Fibroblast of lung (primary cell): ENCODE measurements around the gene BUD31.

ENCODE experiments used
- EZH2 ChIP-seq: IDR thresholded peaks from 2 replicates; pipeline ENCODE4 v1.5.1; 2012; ENCODE audit warnings: low read length, control low read depth, mild to moderate bottlenecking; ENCODE audit errors: missing control alignments
- TF ChIP-seq, protein P1 (sequence below), 2 donors: IDR thresholded peaks in 1 of 2; conservative IDR thresholded peaks in 1 of 2; 1 replicate in 1 of 2; 2 replicates in 1 of 2; pipeline ENCODE4 v1.5.1; 2011 to 2012; ENCODE audit warnings: low read length in 2 of 2, control low read depth in 1 of 2, inconsistent platforms in 1 of 2, low read depth in 1 of 2, mild to moderate bottlenecking in 1 of 2

DNA sequence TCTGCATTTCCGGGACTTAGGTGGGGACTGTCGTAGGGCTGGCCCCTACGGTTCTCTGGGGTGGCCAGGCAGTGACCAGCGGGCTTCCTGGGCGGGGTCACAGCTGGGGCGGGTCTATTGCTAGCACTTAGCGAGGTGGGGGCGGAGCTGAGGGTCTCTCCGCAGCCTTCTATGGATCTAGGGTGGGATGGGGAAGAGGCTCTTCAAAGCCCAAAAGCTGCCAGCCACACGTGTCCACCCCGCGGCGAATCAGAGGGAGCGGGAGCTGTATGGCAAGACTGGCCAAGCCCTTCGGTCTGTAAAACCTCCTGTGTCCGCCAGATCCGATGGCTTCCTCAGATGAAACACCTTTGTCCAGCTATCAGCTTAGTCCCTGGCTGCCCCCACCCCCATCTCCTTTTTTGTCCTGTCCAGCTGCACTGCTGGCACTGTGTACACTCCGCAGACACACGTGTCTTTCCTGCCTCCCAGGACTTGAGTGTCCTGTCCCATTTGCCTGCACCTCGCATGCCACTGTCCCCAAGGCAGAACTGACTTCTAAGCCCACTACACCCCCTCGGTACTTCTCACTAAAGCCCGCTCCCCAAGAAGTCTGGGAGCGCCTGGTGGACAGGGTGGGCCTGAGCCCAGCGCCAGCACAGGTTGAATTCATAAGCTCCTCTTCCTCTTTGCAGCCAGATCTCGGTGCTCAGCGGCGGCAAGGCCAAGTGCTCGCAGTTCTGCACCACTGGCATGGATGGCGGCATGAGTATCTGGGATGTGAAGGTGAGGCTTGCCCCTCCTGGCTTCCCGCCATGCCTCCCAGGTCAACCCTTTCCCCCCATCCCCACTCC, 15.2 kb upstream of the BUD31 start:
- TF ChIP-seq EZH2, result no peak
- TF ChIP-seq, protein P1, sequence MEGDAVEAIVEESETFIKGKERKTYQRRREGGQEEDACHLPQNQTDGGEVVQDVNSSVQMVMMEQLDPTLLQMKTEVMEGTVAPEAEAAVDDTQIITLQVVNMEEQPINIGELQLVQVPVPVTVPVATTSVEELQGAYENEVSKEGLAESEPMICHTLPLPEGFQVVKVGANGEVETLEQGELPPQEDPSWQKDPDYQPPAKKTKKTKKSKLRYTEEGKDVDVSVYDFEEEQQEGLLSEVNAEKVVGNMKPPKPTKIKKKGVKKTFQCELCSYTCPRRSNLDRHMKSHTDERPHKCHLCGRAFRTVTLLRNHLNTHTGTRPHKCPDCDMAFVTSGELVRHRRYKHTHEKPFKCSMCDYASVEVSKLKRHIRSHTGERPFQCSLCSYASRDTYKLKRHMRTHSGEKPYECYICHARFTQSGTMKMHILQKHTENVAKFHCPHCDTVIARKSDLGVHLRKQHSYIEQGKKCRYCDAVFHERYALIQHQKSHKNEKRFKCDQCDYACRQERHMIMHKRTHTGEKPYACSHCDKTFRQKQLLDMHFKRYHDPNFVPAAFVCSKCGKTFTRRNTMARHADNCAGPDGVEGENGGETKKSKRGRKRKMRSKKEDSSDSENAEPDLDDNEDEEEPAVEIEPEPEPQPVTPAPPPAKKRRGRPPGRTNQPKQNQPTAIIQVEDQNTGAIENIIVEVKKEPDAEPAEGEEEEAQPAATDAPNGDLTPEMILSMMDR (conservative IDR thresholded peaks at IDR 0.05 in 1 of 2, IDR thresholded peaks at IDR 0.05 in 1 of 2; ENCODE audit: low read depth in 1 of 2, low read length in 2 of 2), result no peak
